ENCODE data around the gene RALGPS1.
A peak's percentile ranks its signal among the peaks of the same experiment; 100 is the strongest.
"Not testable (repeated sequence)": the region's sequence is repeated elsewhere in the genome, so short reads cannot be mapped to it uniquely, and the experiment has no call there.

The RALGPS1 gene

DNA sequence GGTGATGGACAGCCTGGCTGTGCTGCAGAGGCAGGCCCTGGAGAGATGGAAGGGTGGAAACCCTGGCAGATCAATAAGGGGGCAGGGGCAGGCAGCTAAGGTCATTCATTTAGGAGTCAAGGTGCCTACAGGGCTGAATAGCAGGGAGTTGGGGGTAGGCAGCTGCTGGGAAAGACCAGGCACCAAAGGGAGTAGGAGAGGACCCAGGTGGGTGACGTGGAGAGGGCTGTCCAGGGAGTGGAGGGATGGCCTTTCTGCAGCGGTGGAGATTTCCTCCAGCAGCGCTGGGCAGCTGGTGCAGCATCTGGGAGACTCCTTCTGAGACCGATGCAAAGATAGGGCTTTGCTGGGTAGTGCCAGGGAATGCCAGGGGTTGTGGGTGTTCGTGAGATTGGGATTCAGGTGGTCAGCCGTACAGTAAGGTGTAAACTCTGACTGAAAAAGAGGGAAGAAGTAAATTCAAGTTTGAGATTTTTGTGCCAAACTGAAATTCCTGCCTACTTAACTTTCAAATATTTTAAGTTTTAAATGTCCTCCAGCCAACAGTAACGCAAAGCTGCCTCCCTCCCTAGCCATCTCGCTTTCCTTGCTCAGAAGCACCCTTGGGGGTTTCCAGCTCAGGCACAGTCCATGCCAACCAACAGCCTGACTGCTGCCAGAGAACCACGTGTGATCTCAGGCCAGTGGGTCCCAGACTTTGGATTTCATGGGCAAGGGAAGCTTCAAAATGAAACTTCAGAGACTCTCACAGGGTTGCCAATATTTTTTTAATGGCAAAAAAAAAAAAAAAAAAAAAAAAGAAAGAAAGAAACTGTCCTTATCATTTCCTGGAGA lies 226.5 kb downstream of the RALGPS1 start:
- DNase-seq (ENCODE audit: low read depth), result no peak
- TF ChIP-seq CTCF (conservative IDR thresholded peaks at IDR 0.05; ENCODE audit: low read length), result no peak
- no peak overlapping the region for H3K4me3 ChIP-seq (ENCODE audit: low read length)

- no peak for TF ChIP-seq CTCF (conservative IDR thresholded peaks at IDR 0.05; ENCODE audit: low read length)
- no peak for DNase-seq (ENCODE audit: low read depth)
Measured at GRCh38 chr9:127142291-127142690, 227.7 kb downstream of the RALGPS1 start.

GRCh38 chr9:127142931-127143464 lies 228.4 kb downstream of the RALGPS1 start:
- DNase-seq (ENCODE audit: low read depth), result no peak
- no peak for TF ChIP-seq CTCF (conservative IDR thresholded peaks at IDR 0.05; ENCODE audit: low read length)
- no peak overlapping the region for H3K4me3 ChIP-seq (ENCODE audit: low read length)

More at GRCh38 chr9:127142291-127142690, 227.7 kb downstream of the RALGPS1 start:
- no peak overlapping the region for H3K4me3 ChIP-seq (ENCODE audit: low read length)

DNA sequence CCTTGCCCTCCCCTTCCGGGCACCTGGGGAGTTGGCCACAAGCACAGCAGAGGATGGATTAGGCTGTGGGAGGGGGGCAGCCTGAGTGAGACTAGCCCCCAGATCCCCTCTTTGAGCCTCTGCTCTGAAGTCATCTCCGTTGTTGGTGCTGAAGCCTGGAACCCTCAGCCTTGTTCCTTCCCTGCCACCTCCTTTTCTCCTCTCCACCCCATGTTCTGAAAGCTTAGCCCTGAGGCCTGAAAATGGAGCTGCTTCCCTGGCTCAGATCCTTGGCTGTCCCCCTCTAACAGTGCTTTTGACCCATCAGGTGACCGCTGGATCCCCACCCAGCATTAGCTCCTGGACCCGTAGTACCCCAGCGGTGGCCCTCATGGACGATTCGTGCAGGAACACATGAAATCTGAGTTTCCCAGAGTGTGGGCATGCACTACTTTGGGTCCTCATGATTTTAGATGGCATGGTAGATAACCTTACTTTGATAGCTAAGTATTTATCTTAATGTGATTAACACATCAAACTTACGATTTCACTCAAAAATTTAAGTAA lies 229.4 kb downstream of the RALGPS1 start:
- DNase-seq (ENCODE audit: low read depth), result no peak
- TF ChIP-seq CTCF (conservative IDR thresholded peaks at IDR 0.05; ENCODE audit: low read length), result no peak
- H3K4me3 ChIP-seq (ENCODE audit: low read length), result no peak overlapping the region

- no peak overlapping the region for H3K4me3 ChIP-seq (ENCODE audit: low read length)
- DNase-seq (ENCODE audit: low read depth), result no peak
- TF ChIP-seq CTCF (conservative IDR thresholded peaks at IDR 0.05; ENCODE audit: low read length), result no peak
Measured at GRCh38 chr9:127144670-127145445, 230.3 kb downstream of the RALGPS1 start.

DNA sequence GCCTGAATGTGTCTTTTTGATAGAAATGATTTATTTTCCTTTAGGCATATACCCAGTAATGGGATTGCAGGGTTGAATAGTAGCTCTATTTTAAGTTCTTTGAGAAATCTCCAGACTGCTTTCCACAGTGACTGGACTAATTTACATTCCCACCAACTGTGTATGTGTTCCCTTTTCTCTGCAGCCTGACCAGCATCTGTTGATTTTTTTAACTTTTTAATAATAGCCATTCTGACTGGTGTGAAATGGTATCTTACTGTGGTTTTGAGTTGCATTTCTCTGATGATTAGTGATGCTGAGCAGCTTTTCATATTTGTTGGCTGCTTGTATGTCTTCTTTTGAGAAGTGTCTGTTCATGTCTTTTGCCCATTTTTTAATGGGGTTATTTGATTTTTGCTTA lies 232.3 kb downstream of the RALGPS1 start:
- DNase-seq (ENCODE audit: low read depth), result peak; percentile 69
- H3K4me3 ChIP-seq (ENCODE audit: low read length), result not testable (repeated sequence)

- no peak for TF ChIP-seq CTCF (conservative IDR thresholded peaks at IDR 0.05; ENCODE audit: low read length)
- DNase-seq (ENCODE audit: low read depth), result no peak
- H3K4me3 ChIP-seq (ENCODE audit: low read length), result no peak overlapping the region
Measured at GRCh38 chr9:127147251-127147650, 232.7 kb downstream of the RALGPS1 start.
